Endothelial cell of coronary artery (primary cell): ENCODE measurements around the gene SERGEF. TPM values are rescaled to one million over a fixed set of nuclear protein-coding genes. Genes with fewer than 3 reads are reported as not detected.

Experiments
- total RNA-seq: library from RNA; depleted of rRNA; stranded (reverse); fragments of >200 nt; gene quantifications from 2 replicates; pipeline ENCODE4 v1.2.3, GENCODE V29; 2014

SERGEF gene
- 13.3 and 21.8 TPM in 2 replicates for total RNA-seq

GRCh38 chr11:18012906-18013781 is at the start of gene SERGEF:
Gene SERGEF (minus strand): TSS chr11:18013047. CDS start chr11:18013010, 37 bp downstream.

DNA sequence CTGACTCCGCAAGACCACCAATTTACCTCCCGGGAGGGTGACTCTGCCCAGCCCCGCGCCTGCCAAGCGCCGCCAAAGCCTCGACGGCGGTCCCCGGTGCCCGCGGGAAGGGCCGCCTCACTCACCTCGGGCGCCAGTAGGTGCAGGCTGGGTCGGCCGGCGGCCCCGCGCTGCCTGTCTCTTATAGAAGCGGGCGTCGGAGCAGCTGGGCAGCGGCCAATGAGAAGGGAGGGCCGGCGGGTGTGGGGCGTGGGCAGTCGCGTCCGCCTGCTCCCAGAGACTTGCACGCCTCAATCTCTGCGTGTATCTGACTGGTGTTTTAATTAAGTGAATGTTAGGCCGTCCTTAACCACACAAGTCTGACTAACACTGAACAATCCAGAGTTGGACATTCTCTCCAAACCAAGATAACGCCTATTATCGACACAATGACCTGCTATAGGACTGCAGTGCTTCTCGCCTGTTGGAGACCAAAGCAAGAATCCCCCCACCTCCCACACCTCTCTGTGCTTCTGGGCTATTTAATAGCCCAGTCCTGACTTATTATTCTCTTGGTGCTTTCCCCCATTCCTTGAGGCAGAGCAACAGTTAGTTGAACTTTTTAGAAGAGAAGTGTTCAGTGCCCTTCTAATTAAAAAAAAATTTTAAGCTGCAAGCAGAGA is 33.4 kb upstream of the SERGEF start, which contains the start of gene TPH1:
TSS of gene TPH1 (minus strand) at position 154 of the 662 bp plus-strand sequence. CDS start 5,507 bp downstream, outside the sequence.

Other genes starting within 250 kb of the SERGEF start
- under 0.01 TPM in 2 replicates for gene TPH1, start 33.2 kb upstream of the SERGEF start, total RNA-seq
- 20.0 and 21.5 TPM in 2 replicates for gene SAAL1, start 93.0 kb upstream of the SERGEF start, total RNA-seq
- gene MRGPRX3, start 119.5 kb upstream of the SERGEF start, total RNA-seq, result 0.09 TPM in 1 of 2 replicates, not detected in the other
- not detected in 2 replicates for gene MRGPRX4, start 159.8 kb upstream of the SERGEF start, total RNA-seq
- not detected in 2 replicates for gene SAA4, start 223.8 kb upstream of the SERGEF start, total RNA-seq
- not detected in 2 replicates for gene SAA2, start 235.6 kb upstream of the SERGEF start, total RNA-seq